Hematopoietic multipotent progenitor cell treated with erythropoietin and hydrocortisone succinate and interleukin-3 and kit ligand, for 4 days (in vitro differentiated cells): ENCODE measurements around the gene MTHFSD.
A peak's percentile ranks its signal among the peaks of the same experiment; 100 is the strongest.
"Not testable (repeated sequence)": the region's sequence is repeated elsewhere in the genome, so short reads cannot be mapped to it uniquely, and the experiment has no call there.

Source experiments
- DNase-seq: peaks from one replicate; pipeline ENCODE4 v3.0.0-alpha.2; 2015

Gene MTHFSD

DNA sequence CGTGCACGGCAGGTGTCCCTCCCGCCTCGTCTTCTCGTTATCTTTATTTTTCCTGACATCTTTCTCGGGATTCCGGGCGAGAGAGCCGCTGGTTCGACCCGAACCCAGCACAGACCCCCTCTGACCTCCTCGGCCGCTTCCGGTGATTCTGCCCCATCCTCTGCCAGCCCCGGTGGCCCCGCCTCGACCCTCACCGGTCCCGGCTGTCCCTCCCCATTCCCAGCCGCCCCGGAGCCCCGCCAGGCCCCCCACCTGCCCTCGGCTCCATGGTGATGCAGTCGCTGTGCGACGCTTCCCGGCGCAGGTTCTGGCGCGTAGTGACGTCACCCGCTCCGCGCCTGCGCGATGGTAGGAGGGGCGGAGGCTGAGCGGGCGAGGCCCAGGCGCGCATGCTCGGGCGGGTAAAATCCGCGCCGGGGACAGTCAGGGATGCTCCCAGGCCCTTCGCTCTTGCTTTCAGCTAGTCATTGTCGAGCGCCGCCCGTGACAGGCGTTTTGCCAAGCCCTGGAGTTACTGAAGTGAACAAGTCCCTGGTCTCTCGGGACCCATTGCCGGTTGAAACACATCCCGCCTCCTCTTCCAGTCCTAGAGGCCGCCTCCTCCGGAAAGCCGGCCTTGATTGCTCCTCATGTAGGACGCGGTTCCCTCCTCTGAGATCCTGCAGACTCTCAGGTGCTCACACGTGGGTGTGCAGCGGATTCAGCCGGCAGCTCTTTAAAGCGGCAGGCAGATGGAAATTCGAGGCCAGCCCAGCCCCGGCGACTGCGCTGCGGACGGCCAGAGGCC is at the start of gene MTHFSD:
TSS of gene MTHFSD (minus strand) at position 319 of the 787 bp plus-strand sequence. CDS start at position 268, 51 bp downstream.
- peak; percentile 94 for DNase-seq

DNA sequence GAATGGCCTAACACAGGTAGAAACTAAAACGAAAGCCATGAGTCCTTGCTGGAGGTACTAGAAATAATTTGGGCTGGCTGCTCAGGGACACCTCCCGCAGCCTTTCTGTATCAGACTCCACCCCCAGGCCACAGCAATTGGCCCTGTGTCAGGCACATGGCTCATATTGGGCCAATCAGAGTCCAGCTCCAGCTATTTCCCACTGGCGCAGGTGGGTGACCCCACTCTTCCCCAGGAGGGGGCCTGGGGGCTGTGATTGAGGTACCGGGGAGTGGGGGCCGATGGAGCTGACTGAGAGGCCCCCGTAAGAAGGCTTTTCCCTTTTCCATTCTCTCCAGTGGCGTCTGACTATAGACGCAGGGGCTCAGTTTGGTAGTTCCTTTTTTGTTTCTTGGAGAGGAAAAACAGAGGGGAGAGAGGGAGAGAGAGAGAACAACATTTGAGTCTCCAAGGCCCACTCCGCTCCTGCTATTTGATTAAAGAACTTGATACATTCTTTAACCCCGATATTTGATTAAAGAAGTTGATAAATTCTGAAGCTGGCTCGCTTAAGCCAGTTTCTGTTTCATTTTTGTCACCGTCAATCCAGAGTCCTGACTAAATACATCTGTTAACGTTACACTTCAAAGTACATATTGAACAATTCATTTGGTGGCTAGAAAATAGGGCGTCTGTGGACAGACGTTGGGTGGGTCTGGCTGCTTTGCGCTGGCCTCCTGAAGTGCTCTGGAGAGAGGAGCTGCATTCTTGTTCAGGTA is 49.6 kb upstream of the MTHFSD start:
- peak; percentile 5 for DNase-seq

GRCh38 chr16:86602521-86602920 is 47.5 kb upstream of the MTHFSD start:
- DNase-seq = no peak

GRCh38 chr16:86601356-86601755 is 46.3 kb upstream of the MTHFSD start:
- no peak for DNase-seq

GRCh38 chr16:86598607-86599565 is 43.9 kb upstream of the MTHFSD start:
- peak; percentile 6 for DNase-seq

DNA sequence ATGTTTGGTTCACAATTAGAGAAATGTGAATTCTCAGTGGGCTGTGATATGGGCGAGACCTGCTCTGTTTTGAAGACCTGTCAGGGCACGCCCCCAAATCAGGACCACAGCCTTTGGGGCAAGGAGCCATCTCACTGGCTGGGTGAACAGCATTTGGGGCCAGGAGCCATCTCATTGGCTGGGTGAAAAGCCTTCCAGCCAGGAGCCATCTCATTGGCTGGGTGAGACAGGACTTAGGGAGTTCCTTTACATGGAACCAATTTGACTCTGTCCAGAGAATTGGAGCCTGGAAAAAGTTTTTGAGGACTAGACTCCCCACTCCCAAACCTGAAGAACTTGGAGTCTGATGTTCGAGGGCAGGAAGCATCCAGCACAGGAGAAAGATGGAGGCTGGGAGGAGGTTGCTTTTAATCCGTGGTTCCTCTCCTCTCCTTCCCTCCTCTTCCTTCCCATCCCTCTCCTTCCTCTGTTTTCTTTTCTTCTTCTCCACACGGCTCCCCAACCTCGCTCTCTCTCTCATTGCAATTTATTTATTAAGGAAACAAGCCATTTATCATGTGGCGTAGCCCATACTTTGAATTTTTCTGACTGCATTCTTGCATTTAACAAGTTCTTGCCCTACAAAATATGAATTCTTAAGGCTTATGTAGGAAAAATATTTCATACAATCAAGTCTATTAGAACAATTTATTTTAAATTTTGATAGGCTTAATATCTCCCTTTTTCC is 43.0 kb upstream of the MTHFSD start:
- no peak for DNase-seq

DNA sequence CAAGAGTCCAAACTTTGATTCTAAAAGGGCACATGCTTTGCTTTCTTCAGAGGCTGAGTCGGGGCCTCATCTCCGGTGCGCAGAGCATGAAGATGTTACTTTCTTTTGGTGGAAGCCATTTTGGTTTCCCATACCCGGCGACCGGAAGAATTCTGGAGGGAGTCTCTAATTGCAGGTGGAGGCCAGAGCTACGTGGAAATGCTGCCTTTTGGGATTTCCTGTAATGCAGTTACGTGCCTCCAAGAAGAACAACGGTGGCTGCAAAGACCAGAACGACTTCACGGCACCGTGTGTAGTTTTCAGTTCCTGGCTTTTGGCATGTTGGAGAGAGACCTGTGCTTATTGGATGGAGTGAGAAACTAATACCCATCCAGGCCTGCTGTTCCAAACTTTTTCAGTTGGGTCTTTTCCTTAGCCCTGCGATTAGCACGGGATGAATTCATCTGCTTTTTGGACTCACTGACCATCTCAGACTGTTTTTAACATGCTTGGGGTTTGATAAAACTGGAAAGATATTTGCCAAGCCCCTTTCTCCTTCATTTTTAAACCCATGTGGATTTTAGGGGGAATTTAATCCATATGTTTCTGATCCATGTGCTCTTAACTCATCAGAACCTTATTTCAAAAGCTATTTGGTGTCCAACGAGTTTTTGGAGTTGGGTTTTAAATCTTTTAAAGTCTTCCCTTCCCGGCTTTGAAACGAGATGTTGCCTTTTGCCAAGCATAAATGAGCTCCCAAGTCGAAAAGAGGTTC is 42.3 kb upstream of the MTHFSD start:
- no peak for DNase-seq

DNA sequence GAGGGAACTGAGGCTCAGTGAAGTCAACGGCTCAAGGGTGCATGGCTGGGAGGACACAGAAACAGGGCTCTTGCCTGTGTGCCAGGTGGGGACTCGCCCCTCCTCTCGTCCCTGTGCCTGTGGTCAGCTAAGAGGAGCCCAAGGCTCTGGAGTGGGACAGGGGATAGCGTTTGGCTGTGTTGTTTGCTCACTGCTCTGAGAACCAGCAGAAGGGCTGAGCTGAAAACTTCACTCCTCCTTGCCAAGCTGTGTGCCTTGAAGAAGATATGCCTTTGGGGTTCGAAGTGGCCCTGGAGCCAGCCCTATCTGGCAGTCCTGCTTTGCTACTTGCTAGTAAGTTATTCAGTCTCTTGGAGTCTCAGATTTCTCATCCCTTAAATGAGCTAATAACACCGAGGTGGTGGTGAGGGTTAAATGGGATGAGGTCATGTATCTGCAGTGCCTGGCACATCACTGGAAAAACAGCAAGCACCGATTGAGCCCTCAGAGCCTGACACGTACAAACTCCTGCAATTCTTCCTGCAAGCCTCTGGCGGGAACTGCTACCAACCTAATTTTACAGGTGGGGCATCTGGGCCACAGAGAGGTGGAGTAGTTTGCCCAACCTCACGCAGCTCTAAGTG is 41.1 kb upstream of the MTHFSD start:
- DNase-seq = no peak

GRCh38 chr16:86594721-86595120 is 39.7 kb upstream of the MTHFSD start:
- DNase-seq = no peak

GRCh38 chr16:86593913-86594620 is 39.0 kb upstream of the MTHFSD start:
- no peak for DNase-seq

DNA sequence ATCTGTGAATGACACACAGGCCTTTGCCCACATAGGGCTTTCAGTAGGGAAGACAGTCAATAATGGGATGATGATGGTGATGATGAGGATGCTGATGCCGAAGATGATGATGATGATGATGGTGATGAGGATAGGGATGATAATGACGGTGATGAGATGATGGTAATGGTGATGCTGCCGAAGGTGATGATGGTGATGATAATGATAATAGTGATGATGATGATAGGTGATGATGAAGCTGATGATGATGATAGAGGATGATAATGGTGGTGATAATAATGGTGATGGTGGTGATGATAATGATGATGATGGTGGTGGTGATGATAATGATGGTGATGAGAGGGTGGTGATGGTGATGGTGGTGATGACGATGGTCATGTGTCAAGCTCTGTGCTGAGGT is 36.2 kb upstream of the MTHFSD start:
- no peak for DNase-seq

GRCh38 chr16:86590501-86591144 is 35.6 kb upstream of the MTHFSD start:
- DNase-seq = no peak

- not testable (repeated sequence) for DNase-seq
Observed at GRCh38 chr16:86587955-86588354, 32.9 kb upstream of the MTHFSD start.

DNA sequence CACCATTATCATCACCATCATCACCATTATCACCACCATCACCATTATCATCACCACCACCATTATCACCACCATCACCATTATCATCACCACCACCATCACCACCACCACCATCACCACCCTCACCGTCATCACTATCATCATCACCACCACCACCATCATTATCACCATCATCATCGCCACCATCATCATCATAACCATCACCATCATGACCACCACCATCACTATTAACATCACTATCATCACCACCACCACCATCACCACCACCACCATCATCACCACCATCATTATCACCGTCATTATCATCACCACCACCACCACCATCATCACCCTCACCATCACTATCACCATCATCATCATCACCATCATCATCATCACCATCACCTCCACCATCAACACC is 32.5 kb upstream of the MTHFSD start:
- no peak for DNase-seq

- no peak for DNase-seq
Observed at GRCh38 chr16:86585821-86586611, 31.0 kb upstream of the MTHFSD start.

- no peak for DNase-seq
Observed at GRCh38 chr16:86584726-86585721, 30.0 kb upstream of the MTHFSD start.

DNA sequence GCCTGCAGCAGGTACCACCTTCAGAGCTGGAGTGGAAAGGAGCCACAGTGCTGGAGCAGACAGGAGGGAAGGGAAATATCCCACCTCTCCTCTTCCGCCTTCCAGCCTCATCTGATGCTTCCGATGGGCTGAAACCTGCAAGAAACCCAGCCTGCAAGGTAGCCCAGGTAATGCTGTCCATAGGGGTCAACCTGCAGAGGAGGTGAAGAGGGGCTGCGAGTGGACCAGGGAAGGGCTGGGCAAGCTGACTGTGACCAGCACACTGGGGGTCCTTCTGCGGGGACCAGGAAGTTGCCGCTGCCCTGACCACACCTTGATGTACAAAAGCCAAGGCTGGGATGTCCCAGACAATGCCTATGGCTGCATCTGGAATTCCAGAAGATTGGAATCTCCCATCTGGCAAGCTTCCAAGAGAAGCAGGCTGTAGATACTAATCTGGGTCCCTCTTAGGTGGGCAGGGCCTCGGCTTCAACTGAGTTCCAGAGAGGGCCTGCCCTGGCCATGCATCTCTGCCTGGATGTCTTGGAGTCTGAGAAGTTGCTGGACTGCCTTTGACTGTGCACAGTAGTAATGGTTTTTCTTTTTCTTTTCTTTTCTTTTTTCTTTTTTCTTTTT is 29.1 kb upstream of the MTHFSD start:
- DNase-seq = no peak
